Neural cell (in vitro differentiated cells): Measurements from ENCODE around the gene CMTR2. TPM values are rescaled to one million over a fixed set of nuclear protein-coding genes. Genes with fewer than 3 reads are reported as not detected.

Experiments used
- H2AFZ ChIP-seq: fragments of 200-600, 300-800 bp; sonication (generic), shearing (Covaris generic); 2 replicates; pipeline ENCODE4 v1.6.0; 2014; ENCODE audit warnings: low read depth, mild to moderate bottlenecking, antibody characterized with exemption, low read length, moderate library complexity
- H3F3A ChIP-seq: fragments of 200-600 bp; shearing (Covaris generic); 2 replicates; pipeline ENCODE4 v1.6.1; 2016; ENCODE audit warnings: mild to moderate bottlenecking, moderate library complexity, mixed read lengths, antibody characterized with exemption, low read length; ENCODE audit not compliant: insufficient read depth, poor library complexity, severe bottlenecking
- H3K27ac ChIP-seq: fragments of 200-600, 300-800 bp; sonication (generic), shearing (Covaris generic); 2 replicates; pipeline ENCODE4 v1.5.1; 2014; ENCODE audit warnings: mild to moderate bottlenecking, low read length, moderate library complexity
- H3K27me3 ChIP-seq: fragments of 300-800, 200-600 bp; sonication (generic), shearing (Covaris generic); 2 replicates; pipeline ENCODE4 v1.6.0; 2014; ENCODE audit warnings: mild to moderate bottlenecking, low read depth, low read length, moderate library complexity; ENCODE audit not compliant: insufficient read depth
- H3K36me3 ChIP-seq: fragments of 300-800, 200-600 bp; sonication (generic), shearing (Covaris generic); 2 replicates; pipeline ENCODE4 v1.5.1; 2014; ENCODE audit warnings: mild to moderate bottlenecking, antibody characterized with exemption, low read length, moderate library complexity; ENCODE audit not compliant: insufficient read depth
- H3K4me2 ChIP-seq: fragments of 300-800, 200-600 bp; sonication (generic), shearing (Covaris generic); 2 replicates; pipeline ENCODE4 v1.6.0; 2014; ENCODE audit warnings: mild to moderate bottlenecking, low read length
- H3K4me3 ChIP-seq: fragments of 300-800, 200-600 bp; sonication (generic), shearing (Covaris generic); 2 replicates; pipeline ENCODE4 v1.5.1; 2014; ENCODE audit warnings: mild to moderate bottlenecking, low read length, moderate library complexity
- H3K79me2 ChIP-seq: fragments of 200-600 bp; shearing (Covaris generic); replicated peaks from 2 replicates; pipeline ENCODE4 v1.6.0; 2014; ENCODE audit warnings: mild to moderate bottlenecking, low read length, moderate library complexity; ENCODE audit not compliant: insufficient read depth
- H3K9ac ChIP-seq: fragments of 300-800, 200-600 bp; sonication (generic), shearing (Covaris generic); 2 replicates; pipeline ENCODE4 v1.6.1; 2016; ENCODE audit warnings: mild to moderate bottlenecking, low read length, mixed read lengths
- H3K9me2 ChIP-seq: fragments of 200-600 bp; shearing (Covaris generic); 2 replicates; pipeline ENCODE4 v1.6.1; 2016; ENCODE audit warnings: mild to moderate bottlenecking, low read length, mixed read lengths; ENCODE audit not compliant: insufficient read depth
- H3K9me3 ChIP-seq: fragments of 200-600, 300-800 bp; sonication (generic), shearing (Covaris generic); 2 replicates; pipeline ENCODE4 v1.6.1; 2016; ENCODE audit warnings: mild to moderate bottlenecking, mixed run types, low read length, moderate library complexity, mixed read lengths
- H4K20me1 ChIP-seq: fragments of 200-600 bp; shearing (Covaris generic); 2 replicates; pipeline ENCODE4 v1.6.1; 2016; ENCODE audit warnings: mild to moderate bottlenecking, mixed run types; ENCODE audit not compliant: insufficient read depth
- CTCF ChIP-seq: fragments of 450-650 bp; IDR thresholded peaks from 2 replicates; pipeline ENCODE4 v1.5.1; 2014; ENCODE audit warnings: antibody characterized with exemption, mild to moderate bottlenecking, moderate library complexity; ENCODE audit not compliant: poor library complexity, severe bottlenecking
- EP300 ChIP-seq: fragments of 450-650 bp; conservative IDR thresholded peaks from 2 replicates; pipeline ENCODE4 v1.6.1; 2014; ENCODE audit warnings: antibody characterized with exemption, mild to moderate bottlenecking, moderate library complexity; ENCODE audit not compliant: poor library complexity, severe bottlenecking
- EZH2 ChIP-seq: fragments of 200-600, 300-800 bp; shearing (Covaris generic), sonication (generic); IDR thresholded peaks from 2 replicates; pipeline ENCODE4 v1.6.1; 2014; ENCODE audit warnings: antibody characterized with exemption, low read length, borderline replicate concordance, mild to moderate bottlenecking; ENCODE audit not compliant: insufficient read depth, poor library complexity, severe bottlenecking
- MXI1 ChIP-seq: fragments of 450-650 bp; conservative IDR thresholded peaks from 2 replicates; pipeline ENCODE4 v1.6.1; 2014; ENCODE audit warnings: antibody characterized with exemption, mild to moderate bottlenecking; ENCODE audit not compliant: poor library complexity, severe bottlenecking
- POLR2AphosphoS5 ChIP-seq: IDR thresholded peaks from 2 replicates; pipeline ENCODE4 v1.6.1; 2012
- RAD21 ChIP-seq: fragments of 450-650 bp; conservative IDR thresholded peaks from 2 replicates; pipeline ENCODE4 v1.6.1; 2014; ENCODE audit warnings: antibody characterized with exemption, mild to moderate bottlenecking, moderate library complexity
- REST ChIP-seq: IDR thresholded peaks from 2 replicates; pipeline ENCODE4 v1.6.1; 2012; ENCODE audit warnings: borderline replicate concordance
- SMC3 ChIP-seq: fragments of 450-650 bp; conservative IDR thresholded peaks from 2 replicates; pipeline ENCODE4 v1.6.1; 2014; ENCODE audit warnings: antibody characterized with exemption, mild to moderate bottlenecking, moderate library complexity; ENCODE audit not compliant: poor library complexity
- TAF1 ChIP-seq: IDR thresholded peaks from 2 replicates; pipeline ENCODE4 v1.6.1; 2012; ENCODE audit warnings: low read depth
- polyA plus RNA-seq: library from polyadenylated mRNA; depleted of rRNA; stranded (reverse); fragments of >200 nt; gene quantifications from 2 replicates; pipeline ENCODE4 v1.2.3, GENCODE V29; 2014

Gene CMTR2
- polyA plus RNA-seq, 1 donor from 2014 or later: 46.9 TPM

- no peak overlapping the region for H3K4me3 ChIP-seq
- no peaks in the 10 kb centered on the region for H3F3A ChIP-seq
- no peak overlapping the region for H3K27ac ChIP-seq
- no peak overlapping the region for H3K9ac ChIP-seq
- no peaks in the 10 kb centered on the region for H4K20me1 ChIP-seq
- no peak overlapping the region for H3K4me2 ChIP-seq
- no peaks in the 10 kb centered on the region for H3K27me3 ChIP-seq
- no peaks in the 10 kb centered on the region for H3K79me2 ChIP-seq
- no peaks in the 10 kb centered on the region for H3K9me2 ChIP-seq
- H2AFZ ChIP-seq: no peak overlapping the region
- H3K9me3 ChIP-seq: no peaks in the 10 kb centered on the region
- TF ChIP-seq EZH2 (no peak), POLR2AphosphoS5 (no peak), MXI1 (no peak), REST (no peak), TAF1 (no peak), SMC3 (no peak), EP300 (no peak), RAD21 (no peak), CTCF (no peak)
- no peaks in the 10 kb centered on the region for H3K36me3 ChIP-seq
Observed at GRCh38 chr16:71242036-71242435, 47.2 kb downstream of the CMTR2 start.

Other genes with a start within 250 kb of the CMTR2 start
- 0.54 and 2.2 TPM in 2 replicates for gene HYDIN, start 58.7 kb downstream of the CMTR2 start, polyA plus RNA-seq
- gene CALB2, start 69.3 kb upstream of the CMTR2 start, polyA plus RNA-seq: 0.20 and 1.1 TPM in 2 replicates
- gene TLE7, start 152.7 kb upstream of the CMTR2 start, polyA plus RNA-seq: not detected in 2 replicates
- 35.9 and 40.4 TPM in 2 replicates for gene ZNF23, start 172.8 kb upstream of the CMTR2 start, polyA plus RNA-seq
- 6.6 and 11.8 TPM in 2 replicates for gene ZNF19, start 199.9 kb upstream of the CMTR2 start, polyA plus RNA-seq
- not detected in 2 replicates for gene CHST4, start 237.0 kb upstream of the CMTR2 start, polyA plus RNA-seq